IPS DF 6.9 (cell line): ENCODE results near the gene CRIM1.

Source experiments
- DNase-seq: peaks from one replicate; pipeline ENCODE4 v3.0.0-alpha.2; 2013; ENCODE audit warnings: low read depth, low spot score
- H3K27ac ChIP-seq: one replicate; pipeline ENCODE4 v1.5.1; 2013; ENCODE audit warnings: low read length, control low read depth
- H3K27me3 ChIP-seq: 2 replicates; pipeline ENCODE4 v1.6.1; 2013; ENCODE audit warnings: mild to moderate bottlenecking, low read length; ENCODE audit not compliant: control insufficient read depth, insufficient read depth
- H3K36me3 ChIP-seq: 2 replicates; pipeline ENCODE4 v1.6.1; 2013; ENCODE audit warnings: low read length; ENCODE audit not compliant: control insufficient read depth, insufficient read depth
- H3K4me1 ChIP-seq: 2 replicates; pipeline ENCODE4 v1.6.1; 2013; ENCODE audit warnings: low read length; ENCODE audit not compliant: control insufficient read depth, insufficient read depth
- H3K4me3 ChIP-seq: 2 replicates; pipeline ENCODE4 v1.5.1; 2013; ENCODE audit warnings: mild to moderate bottlenecking, low read length
- H3K9me3 ChIP-seq: 2 replicates; pipeline ENCODE4 v1.6.1; 2013; ENCODE audit warnings: low read length, inconsistent platforms; ENCODE audit not compliant: control insufficient read depth, insufficient read depth
- WGBS: extraction: QIAGEN DNeasy Blood & Tissue Kit; methylation state at CpG from one replicate; pipeline ENCODE4 v1.1.7; 2013; ENCODE audit warnings: mixed read lengths, missing lambda C conversion rate; ENCODE audit not compliant: insufficient read length, insufficient coverage; 5-methylcytosine and 5-hydroxymethylcytosine counted together

The CRIM1 gene

GRCh38 chr2:36528274-36528673, 172.7 kb downstream of the CRIM1 start:
- no peak overlapping the region for H3K4me3 ChIP-seq
- DNase-seq = no peak
- WGBS = no CpG with 5 or more reads among the region's 4 CpGs
- H3K27me3 ChIP-seq = no peaks in the 10 kb centered on the region
- H3K9me3 ChIP-seq = no peaks in the 10 kb centered on the region
- H3K36me3 ChIP-seq = no peaks in the 10 kb centered on the region
- no peak overlapping the region for H3K27ac ChIP-seq
- no peaks in the 10 kb centered on the region for H3K4me1 ChIP-seq

- Histone ChIP-seq H3K4me3 (no peak overlapping the region), H3K27ac (no peak overlapping the region), H3K9me3 (no peaks in the 10 kb centered on the region), H3K36me3 (no peaks in the 10 kb centered on the region), H3K27me3 (no peaks in the 10 kb centered on the region), H3K4me1 (no peaks in the 10 kb centered on the region)
- DNase-seq = no peak
- no CpG with 5 or more reads among the region's 7 CpGs for WGBS
Measured at GRCh38 chr2:36528766-36529392, 173.3 kb downstream of the CRIM1 start.

GRCh38 chr2:36530178-36530982, 174.8 kb downstream of the CRIM1 start:
- Histone ChIP-seq H3K27me3 (no peaks in the 10 kb centered on the region), H3K4me1 (no peaks in the 10 kb centered on the region), H3K36me3 (no peaks in the 10 kb centered on the region), H3K4me3 (no peak overlapping the region), H3K27ac (no peak overlapping the region), H3K9me3 (no peaks in the 10 kb centered on the region)
- no peak for DNase-seq
- WGBS = no CpG with 5 or more reads among the region's 9 CpGs

GRCh38 chr2:36530983-36531354, 175.4 kb downstream of the CRIM1 start:
- Histone ChIP-seq H3K36me3 (no peaks in the 10 kb centered on the region), H3K4me3 (no peak overlapping the region)
- DNase-seq = no peak

GRCh38 chr2:36534275-36534799, 178.8 kb downstream of the CRIM1 start:
- H3K4me3 ChIP-seq = no peak overlapping the region
- no peaks in the 10 kb centered on the region for H3K9me3 ChIP-seq
- no peak overlapping the region for H3K27ac ChIP-seq
- DNase-seq = no peak
- no peaks in the 10 kb centered on the region for H3K4me1 ChIP-seq
- H3K27me3 ChIP-seq = no peaks in the 10 kb centered on the region
- peaks cover 3% of the 10 kb centered on the region; the same call in 1 of the 2 replicates for H3K36me3 ChIP-seq

More at GRCh38 chr2:36530983-36531354, 175.4 kb downstream of the CRIM1 start:
- no peaks in the 10 kb centered on the region for H3K4me1 ChIP-seq
- no peaks in the 10 kb centered on the region for H3K27me3 ChIP-seq
- H3K9me3 ChIP-seq = no peaks in the 10 kb centered on the region
- WGBS = no CpG with 5 or more reads among the region's 3 CpGs
- H3K27ac ChIP-seq = no peak overlapping the region

- Histone ChIP-seq H3K27me3 (no peaks in the 10 kb centered on the region), H3K4me3 (no peak overlapping the region), H3K9me3 (no peaks in the 10 kb centered on the region), H3K36me3 (peaks cover 3% of the 10 kb centered on the region; the same call in 1 of the 2 replicates), H3K27ac (no peak overlapping the region), H3K4me1 (no peaks in the 10 kb centered on the region)
- DNase-seq = no peak
- no CpG with 5 or more reads among the region's 2 CpGs for WGBS
Measured at GRCh38 chr2:36535099-36535498, 179.5 kb downstream of the CRIM1 start.

- no peaks in the 10 kb centered on the region for H3K4me1 ChIP-seq
- no peak overlapping the region for H3K27ac ChIP-seq
- H3K27me3 ChIP-seq = no peaks in the 10 kb centered on the region
- no peak overlapping the region for H3K4me3 ChIP-seq
- no peak for DNase-seq
- peaks cover 3% of the 10 kb centered on the region; the same call in 1 of the 2 replicates for H3K36me3 ChIP-seq
- H3K9me3 ChIP-seq = no peaks in the 10 kb centered on the region
- WGBS = no CpG with 5 or more reads among the region's 3 CpGs
Measured at GRCh38 chr2:36536776-36537175, 181.2 kb downstream of the CRIM1 start.

- H3K9me3 ChIP-seq = no peaks in the 10 kb centered on the region
- H3K4me1 ChIP-seq = no peaks in the 10 kb centered on the region
- H3K27me3 ChIP-seq = no peaks in the 10 kb centered on the region
- no peak overlapping the region for H3K27ac ChIP-seq
- no peak for DNase-seq
- WGBS = no CpG with 5 or more reads among the region's 5 CpGs
- no peak overlapping the region for H3K4me3 ChIP-seq
- H3K36me3 ChIP-seq = peaks cover 3% of the 10 kb centered on the region; the same call in 1 of the 2 replicates
Measured at GRCh38 chr2:36538335-36538734, 182.8 kb downstream of the CRIM1 start.

GRCh38 chr2:36539631-36540030, 184.1 kb downstream of the CRIM1 start:
- H3K27ac ChIP-seq = no peak overlapping the region
- no peaks in the 10 kb centered on the region for H3K4me1 ChIP-seq
- no CpG with 5 or more reads among the region's 7 CpGs for WGBS

GRCh38 chr2:36540986-36541754, 185.6 kb downstream of the CRIM1 start:
- Histone ChIP-seq H3K36me3 (peaks cover 3% of the 10 kb centered on the region; the same call in 1 of the 2 replicates), H3K27ac (no peak overlapping the region), H3K4me3 (no peak overlapping the region), H3K9me3 (no peaks in the 10 kb centered on the region), H3K4me1 (no peaks in the 10 kb centered on the region), H3K27me3 (no peaks in the 10 kb centered on the region)
- no peak for DNase-seq
- no CpG with 5 or more reads among the region's 11 CpGs for WGBS

More at GRCh38 chr2:36539631-36540030, 184.1 kb downstream of the CRIM1 start:
- DNase-seq = no peak
- H3K27me3 ChIP-seq = no peaks in the 10 kb centered on the region
- peaks cover 3% of the 10 kb centered on the region; the same call in 1 of the 2 replicates for H3K36me3 ChIP-seq
- H3K4me3 ChIP-seq = no peak overlapping the region
- no peaks in the 10 kb centered on the region for H3K9me3 ChIP-seq
